GM12801 (cell line): ENCODE data around the gene VSNL1.

Experiments
- CTCF ChIP-seq: IDR thresholded peaks from one replicate; pipeline ENCODE4 v1.5.1; 2011; ENCODE audit warnings: control low read depth; ENCODE audit not compliant: insufficient read length; ENCODE audit errors: extremely low read depth

The VSNL1 gene

GRCh38 chr2:17518212-17519154 is 22.0 kb upstream of the VSNL1 start, which contains the start of gene RAD51AP2:
RAD51AP2 (minus strand) TSS chr2:17518440; CDS start chr2:17518415, 25 bp downstream.
- no peak for TF ChIP-seq CTCF

- TF ChIP-seq CTCF: no peak
Observed at GRCh38 chr2:17519486-17519885, 21.0 kb upstream of the VSNL1 start.

- no peak for TF ChIP-seq CTCF
Observed at GRCh38 chr2:17520761-17521160, 19.7 kb upstream of the VSNL1 start.

GRCh38 chr2:17521621-17522020 is 18.9 kb upstream of the VSNL1 start:
- no peak for TF ChIP-seq CTCF

GRCh38 chr2:17522303-17522702 is 18.2 kb upstream of the VSNL1 start:
- no peak for TF ChIP-seq CTCF

GRCh38 chr2:17529771-17530170 is 10.7 kb upstream of the VSNL1 start:
- no peak for TF ChIP-seq CTCF

GRCh38 chr2:17533546-17533945 is 7.0 kb upstream of the VSNL1 start:
- no peak for TF ChIP-seq CTCF
